HG02943 (cell line): ENCODE measurements around the gene ZNRF1.

Experiments used
- ATAC-seq: cut with Tn5 transposase; IDR thresholded peaks from one replicate; pipeline ENCODE4 v1.9.1; 2021; ENCODE audit warnings: mild to moderate bottlenecking, low read depth, moderate library complexity; ENCODE audit not compliant: unreplicated experiment

The ZNRF1 gene

GRCh38 chr16:75054556-75054947, 55.7 kb downstream of the ZNRF1 start:
- no peak for ATAC-seq

GRCh38 chr16:75058806-75059205, 60.0 kb downstream of the ZNRF1 start:
- no peak for ATAC-seq

- no peak for ATAC-seq
Observed at GRCh38 chr16:75059411-75059810, 60.6 kb downstream of the ZNRF1 start.

- no peak for ATAC-seq
Observed at GRCh38 chr16:75060723-75061122, 61.9 kb downstream of the ZNRF1 start.

- ATAC-seq, result no peak
Observed at GRCh38 chr16:75061669-75062068, 62.8 kb downstream of the ZNRF1 start.

GRCh38 chr16:75062135-75062975, 63.5 kb downstream of the ZNRF1 start:
- ATAC-seq, result no peak

- ATAC-seq, result no peak
Observed at GRCh38 chr16:75062976-75063346, 64.1 kb downstream of the ZNRF1 start.

- no peak for ATAC-seq
Observed at GRCh38 chr16:75063549-75064088, 64.8 kb downstream of the ZNRF1 start.

- no peak for ATAC-seq
Observed at GRCh38 chr16:75064403-75065148, 65.8 kb downstream of the ZNRF1 start.

- no peak for ATAC-seq
Observed at GRCh38 chr16:75065149-75065505, 66.3 kb downstream of the ZNRF1 start.

- no peak for ATAC-seq
Observed at GRCh38 chr16:75065521-75066149, 66.8 kb downstream of the ZNRF1 start.

GRCh38 chr16:75066861-75067447, 68.1 kb downstream of the ZNRF1 start:
- ATAC-seq, result no peak

GRCh38 chr16:75068085-75069031, 69.5 kb downstream of the ZNRF1 start:
- ATAC-seq, result no peak

GRCh38 chr16:75070012-75070841, 71.4 kb downstream of the ZNRF1 start:
- no peak for ATAC-seq

- ATAC-seq, result no peak
Observed at GRCh38 chr16:75071621-75072020, 72.8 kb downstream of the ZNRF1 start.

- no peak for ATAC-seq
Observed at GRCh38 chr16:75072239-75072947, 73.6 kb downstream of the ZNRF1 start.

- no peak for ATAC-seq
Observed at GRCh38 chr16:75073545-75074303, 74.9 kb downstream of the ZNRF1 start.
